SK-N-SH (cell line): ENCODE results near the gene STEAP3.

Experiments used
- CHD2 ChIP-seq: fragments of 150-350 bp; IDR thresholded peaks from 2 replicates; pipeline ENCODE4 v1.6.1; 2018; ENCODE audit warnings: low read length; ENCODE audit not compliant: partially characterized antibody
- CTCF ChIP-seq: fragments of 200-600 bp; sonication (generic); IDR thresholded peaks from 2 replicates; pipeline ENCODE4 v1.6.1; 2017; ENCODE audit warnings: antibody characterized with exemption, mild to moderate bottlenecking, moderate library complexity
- ELF1 ChIP-seq: IDR thresholded peaks from 2 replicates; pipeline ENCODE4 v1.4.0; 2012
- EP300 ChIP-seq, 2 experiments: IDR thresholded peaks; 2 replicates each; pipeline versions ENCODE4 v1.4.0 to v1.6.1; 2012; ENCODE audit warnings: borderline replicate concordance in 1 of 2, low read depth in 1 of 2, low read length in 1 of 2
- NFIC ChIP-seq: IDR thresholded peaks from 2 replicates; pipeline ENCODE4 v1.4.0; 2012; ENCODE audit warnings: borderline replicate concordance
- PBX3 ChIP-seq: IDR thresholded peaks from 2 replicates; pipeline ENCODE4; 2012
- POLR2AphosphoS5 ChIP-seq: IDR thresholded peaks from 2 replicates; pipeline ENCODE4 v1.6.1; 2012; ENCODE audit warnings: low read depth, low read length
- RAD21 ChIP-seq: IDR thresholded peaks from 2 replicates; pipeline ENCODE4 v1.6.1; 2012; ENCODE audit warnings: mild to moderate bottlenecking, low read length
- REST ChIP-seq: IDR thresholded peaks from 2 replicates; pipeline ENCODE4 v1.6.1; 2012; ENCODE audit warnings: mild to moderate bottlenecking, low read depth, low read length, moderate library complexity
- RXRA ChIP-seq: IDR thresholded peaks from 2 replicates; pipeline ENCODE4 v1.4.0; 2012; ENCODE audit warnings: low read depth, mild to moderate bottlenecking, borderline replicate concordance
- USF1 ChIP-seq: IDR thresholded peaks from 2 replicates; pipeline ENCODE4 v1.4.0; 2012; ENCODE audit warnings: low read depth, borderline replicate concordance

GRCh38 chr2:119286661-119287060, 63.0 kb downstream of the STEAP3 start:
- TF ChIP-seq CTCF (no peak), CHD2 (no peak), RAD21 (no peak), ELF1 (no peak), NFIC (no peak), RXRA (no peak), REST (no peak), PBX3 (no peak), USF1 (no peak), POLR2AphosphoS5 (no peak), EP300 (IDR thresholded peaks at IDR 0.05; ENCODE audit: borderline replicate concordance in 1 of 2, low read depth in 1 of 2, low read length in 1 of 2) (no peak)
